Stimulated activated CD4-positive, alpha-beta T cell treated with anti-CD3 and anti-CD28 coated beads, Interleukin-12 subunit alpha, Interleukin-12 subunit beta, amount 100 ng/mL, for 24 hours (primary cell): ENCODE data around the gene ABR.

Source experiments
- DNase-seq, 2 experiments: peaks; one replicate each; pipeline ENCODE4 v3.0.0-alpha.2; 2020; ENCODE audit warnings: low read depth in 2 of 2

ABR gene

GRCh38 chr17:958712-959451 is 220.9 kb downstream of the ABR start:
- no peak for DNase-seq

DNA sequence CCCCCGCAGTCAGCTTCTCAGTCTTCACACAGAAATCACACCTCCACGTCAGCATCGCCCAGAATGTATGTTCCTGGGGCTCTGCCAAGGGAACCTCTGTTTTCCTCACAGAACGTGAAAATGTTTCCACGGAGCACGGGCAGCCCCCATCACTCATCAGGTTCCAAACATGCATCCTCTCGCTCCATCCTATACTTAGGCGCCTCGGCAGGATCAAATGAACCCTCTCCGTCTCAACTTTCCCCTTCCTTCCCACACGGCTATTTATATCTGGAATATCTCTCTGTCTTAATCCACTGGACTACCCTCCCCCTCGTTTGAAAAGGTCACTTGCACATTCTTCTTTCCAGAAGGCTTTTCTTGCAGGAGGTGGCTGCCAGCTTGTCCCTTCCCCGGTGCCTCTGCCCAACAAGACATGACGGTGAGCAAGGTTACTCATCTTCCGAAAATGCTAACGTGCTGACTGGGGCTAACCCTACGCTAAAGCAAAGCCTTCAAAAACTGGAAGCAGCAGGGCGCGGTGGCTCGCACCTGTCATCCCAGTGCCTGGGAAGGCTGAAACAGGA is 221.8 kb downstream of the ABR start:
- DNase-seq = no peak

DNA sequence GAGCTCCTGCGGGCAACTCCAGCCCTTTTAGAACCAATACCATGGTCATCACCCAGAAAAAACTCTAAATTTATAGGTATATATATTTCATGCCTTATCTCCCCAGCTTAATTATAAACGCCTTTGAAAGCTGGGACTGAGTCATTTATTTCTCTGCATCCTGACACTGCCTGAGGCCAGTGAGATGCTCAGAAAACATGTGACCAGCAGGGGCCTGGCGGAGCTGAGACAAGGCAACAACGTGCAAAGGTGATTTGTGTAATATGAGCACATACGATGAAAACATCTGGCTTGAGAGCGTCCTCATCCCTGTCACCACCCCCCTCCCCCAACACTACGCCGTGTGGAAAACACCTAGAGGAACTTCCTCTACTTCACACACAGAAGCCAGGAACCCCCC is 222.9 kb downstream of the ABR start:
- no peak for DNase-seq

DNA sequence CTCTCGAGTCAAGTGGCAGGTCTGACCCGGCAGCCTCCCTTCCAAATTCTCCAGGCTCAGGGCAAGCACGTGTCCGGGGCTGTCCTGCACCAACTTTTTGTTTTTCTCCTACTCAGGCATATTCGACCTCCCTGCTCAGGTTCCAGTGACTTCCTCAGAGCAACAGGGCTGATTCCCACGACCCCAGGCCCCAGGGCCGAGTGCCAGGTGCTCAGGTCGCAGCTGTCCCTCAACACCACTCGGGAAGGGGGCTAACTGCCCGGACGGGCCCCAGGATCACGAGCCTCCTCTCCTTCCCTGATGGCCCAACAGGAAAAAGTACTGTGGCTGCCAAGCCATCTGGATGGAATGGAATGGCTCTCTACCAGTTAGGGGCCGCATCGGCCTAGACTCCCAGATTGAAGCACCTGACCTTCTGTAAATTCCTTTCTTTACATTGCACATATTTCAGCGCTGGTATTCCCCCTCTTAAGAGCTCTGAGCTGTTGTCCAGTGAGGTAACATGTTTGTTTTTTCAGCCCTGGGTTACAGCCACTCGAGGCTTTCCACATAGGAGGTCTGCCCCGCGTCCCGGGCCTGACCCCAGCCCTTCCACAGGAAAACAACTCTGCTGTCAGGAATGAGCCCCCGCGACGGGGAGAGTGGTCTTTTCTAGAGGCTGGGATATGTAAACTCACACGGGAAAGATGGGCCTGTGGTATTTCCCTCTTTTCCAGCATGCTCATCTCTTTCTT is 225.2 kb downstream of the ABR start:
- no peak for DNase-seq

DNA sequence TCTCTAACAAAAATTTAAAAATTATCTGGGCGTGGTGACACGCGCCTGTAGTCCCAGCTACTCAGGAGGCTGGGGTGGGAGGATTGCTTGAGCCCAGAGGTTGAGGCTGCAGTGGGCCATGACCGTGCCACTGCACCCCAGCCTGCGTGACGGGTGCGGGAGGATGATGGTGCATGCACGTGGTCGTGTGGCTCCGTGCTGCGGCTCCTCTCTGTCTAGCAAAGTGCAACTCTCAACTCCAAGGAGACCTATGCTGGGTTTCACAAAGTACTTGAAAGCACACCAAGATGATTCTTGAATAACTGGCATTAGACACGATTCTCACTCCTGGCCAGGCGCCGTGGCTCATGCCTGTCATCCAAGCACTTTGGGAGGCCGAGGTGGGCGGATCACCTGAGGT is 226.0 kb downstream of the ABR start:
- no peak for DNase-seq
